GM19035 (cell line): ENCODE data around the gene BIRC3.
"Not testable (repeated sequence)": the region's sequence is repeated elsewhere in the genome, so short reads cannot be mapped to it uniquely, and the experiment has no call there.

Source experiments
- ATAC-seq: cut with Tn5 transposase; IDR thresholded peaks from one replicate; pipeline ENCODE4 v1.9.1; 2021; ENCODE audit not compliant: unreplicated experiment

The BIRC3 gene

GRCh38 chr11:102293873-102294601 lies 23.2 kb upstream of the BIRC3 start:
- ATAC-seq = peak; percentile 94

DNA sequence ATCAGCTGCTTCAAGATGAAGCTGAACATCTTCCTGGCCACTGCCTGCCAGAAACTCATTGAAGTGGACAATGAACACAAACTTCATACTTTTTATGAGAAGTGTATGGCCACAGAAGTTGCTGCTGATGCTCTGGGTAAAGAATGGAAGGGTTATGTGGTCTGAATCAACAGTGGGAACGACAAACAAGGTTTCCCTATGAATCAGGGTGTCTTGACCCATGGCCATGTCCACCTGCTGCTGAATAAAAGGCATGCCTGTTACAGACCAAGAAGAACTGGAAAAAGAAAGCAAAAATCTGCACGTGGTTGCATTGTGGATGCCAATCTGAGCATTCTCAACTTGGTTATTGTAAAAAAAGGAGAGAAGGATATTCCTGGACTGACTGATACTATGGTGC lies 22.2 kb upstream of the BIRC3 start:
- ATAC-seq = no peak

DNA sequence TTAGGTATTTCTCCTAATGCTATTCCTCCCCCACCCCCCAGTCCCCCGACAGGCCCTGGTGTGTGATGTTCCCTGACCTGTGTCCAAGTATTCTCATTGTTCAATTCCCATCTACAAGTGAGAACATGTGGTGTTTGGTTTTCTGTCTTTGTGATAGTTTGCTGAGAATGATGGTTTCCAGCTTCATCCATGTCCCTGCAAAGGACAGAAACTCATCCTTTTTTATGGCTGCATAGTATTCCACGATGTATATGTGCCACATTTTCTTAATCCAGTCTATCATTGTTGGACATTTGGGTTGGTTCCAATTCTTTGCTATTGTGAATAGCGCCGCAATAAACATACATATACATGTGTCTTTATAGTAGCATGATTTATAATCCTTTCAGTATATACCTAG lies 20.5 kb upstream of the BIRC3 start:
- not testable (repeated sequence) for ATAC-seq

DNA sequence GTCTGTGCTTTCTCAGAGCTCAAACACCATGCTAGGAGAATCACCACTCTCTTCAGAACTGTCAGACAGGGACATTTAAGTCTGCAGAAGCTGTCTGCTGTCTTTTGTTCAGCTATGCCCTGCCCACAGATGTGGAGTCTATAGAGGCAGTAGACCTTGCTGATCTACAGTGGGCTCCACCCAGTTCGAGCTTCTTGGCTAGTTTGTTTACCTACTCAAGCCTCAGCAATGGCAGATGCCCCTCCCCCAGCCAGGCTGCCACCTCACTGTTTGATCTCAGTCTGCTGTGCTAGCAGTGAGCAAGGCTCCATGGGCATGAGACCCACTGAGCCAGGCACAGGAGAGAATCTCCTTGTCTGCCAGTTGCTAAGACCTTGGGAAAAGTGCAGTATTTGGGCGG lies 16.4 kb upstream of the BIRC3 start:
- ATAC-seq = not testable (repeated sequence)

- no peak for ATAC-seq
Measured at GRCh38 chr11:102302241-102302640, 15.0 kb upstream of the BIRC3 start.

GRCh38 chr11:102304686-102305085 lies 12.6 kb upstream of the BIRC3 start:
- ATAC-seq = no peak

DNA sequence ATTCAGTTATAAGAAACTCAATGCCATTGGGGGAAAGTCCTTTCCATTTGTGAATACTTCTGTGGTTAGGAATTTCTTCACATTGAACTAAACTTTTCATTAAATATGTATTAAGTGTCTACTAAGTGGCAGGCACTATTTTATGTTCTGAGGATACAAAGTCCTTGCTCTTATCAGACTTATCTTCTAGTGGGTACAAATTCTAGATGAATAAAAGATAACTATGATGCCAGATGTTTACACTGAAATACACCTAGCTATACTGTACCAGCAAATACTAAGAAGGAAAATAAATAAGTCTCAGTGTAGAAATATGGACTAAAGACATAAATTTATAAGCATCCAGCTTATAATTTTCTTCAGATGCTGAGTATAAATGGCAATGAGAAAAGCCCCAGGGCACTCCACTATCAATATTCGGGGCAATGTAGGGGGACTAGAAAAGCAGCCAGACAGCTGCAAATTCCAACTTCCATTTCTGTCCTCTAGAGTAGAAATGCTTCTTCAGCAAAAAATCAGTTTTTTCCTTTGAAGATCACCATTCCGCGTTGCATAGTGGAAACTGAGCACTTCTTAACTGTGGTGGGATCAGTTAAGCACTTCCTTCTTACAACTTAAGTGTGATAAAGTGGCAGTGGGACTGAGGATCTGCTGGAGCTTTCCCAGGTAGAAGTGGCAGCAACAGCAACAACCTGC lies 11.8 kb upstream of the BIRC3 start:
- no peak for ATAC-seq

DNA sequence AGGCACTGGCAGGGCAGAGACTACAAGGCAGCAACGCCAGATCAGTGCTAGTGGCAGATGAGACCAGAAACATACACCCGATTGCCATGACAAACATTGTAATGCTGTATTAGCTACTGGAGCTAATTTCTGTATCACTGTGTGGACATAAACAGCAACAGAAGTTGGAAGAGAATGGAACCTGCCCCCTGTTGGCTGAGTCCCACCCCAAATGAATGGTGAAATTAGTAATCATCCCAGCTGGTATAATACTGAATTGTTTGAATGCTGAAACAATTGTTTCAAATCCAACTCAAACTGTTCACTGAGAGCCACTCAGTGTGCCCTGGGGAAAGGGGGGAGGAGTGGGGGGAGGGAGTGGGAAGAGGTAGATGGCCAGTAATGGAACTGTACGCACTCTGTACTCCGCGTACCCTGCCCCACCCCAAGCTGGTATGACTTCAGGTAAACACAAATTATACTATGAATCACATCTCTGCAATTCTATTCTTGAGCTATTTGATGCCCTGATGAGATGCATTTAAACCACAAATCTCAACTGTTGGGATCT lies 11.2 kb upstream of the BIRC3 start:
- ATAC-seq = no peak

DNA sequence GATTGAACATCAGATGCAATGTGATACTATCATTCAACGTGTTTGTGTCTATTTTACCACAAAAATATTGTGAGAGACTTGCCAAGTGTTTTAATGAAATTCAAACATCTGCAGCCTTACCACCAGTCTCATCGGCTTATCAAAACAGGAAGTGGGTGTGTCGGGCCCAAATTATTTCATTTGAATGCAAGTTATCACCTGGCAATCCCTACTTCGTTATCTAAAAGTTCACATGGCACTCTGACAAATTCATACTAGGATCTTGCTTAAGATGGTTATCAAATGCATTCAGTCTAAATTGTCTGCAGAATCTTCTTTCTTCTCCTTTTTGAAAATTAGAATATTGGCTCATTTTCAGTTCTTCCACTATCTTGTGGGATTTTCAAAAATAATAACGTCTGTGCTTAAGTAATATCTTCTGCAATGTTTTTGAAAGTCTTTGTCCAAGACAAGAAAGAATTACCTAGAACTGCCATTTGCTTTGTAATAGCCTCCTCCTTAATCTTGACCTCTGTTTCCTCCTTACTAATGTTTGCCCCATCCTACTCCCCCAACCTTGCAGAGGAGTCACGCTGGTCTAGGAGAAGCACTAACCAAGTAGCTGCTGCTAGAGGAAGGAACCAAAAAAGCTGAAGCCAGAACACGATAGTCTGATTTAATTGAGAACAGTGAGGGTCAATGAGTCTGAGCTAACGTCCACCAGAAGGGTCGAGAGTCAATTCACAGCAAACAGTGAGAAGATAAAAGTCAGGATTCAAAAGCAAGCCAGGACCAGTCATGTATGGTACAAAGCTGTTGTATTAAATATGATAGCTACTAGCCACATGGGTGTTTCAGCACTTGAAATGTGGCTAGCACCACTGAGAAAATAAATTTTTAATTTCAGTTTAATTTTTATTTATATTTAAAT lies 10.2 kb upstream of the BIRC3 start:
- ATAC-seq = no peak

- no peak for ATAC-seq
Measured at GRCh38 chr11:102307727-102308038, 9.6 kb upstream of the BIRC3 start.

GRCh38 chr11:102309621-102310541 lies 7.4 kb upstream of the BIRC3 start:
- no peak for ATAC-seq

DNA sequence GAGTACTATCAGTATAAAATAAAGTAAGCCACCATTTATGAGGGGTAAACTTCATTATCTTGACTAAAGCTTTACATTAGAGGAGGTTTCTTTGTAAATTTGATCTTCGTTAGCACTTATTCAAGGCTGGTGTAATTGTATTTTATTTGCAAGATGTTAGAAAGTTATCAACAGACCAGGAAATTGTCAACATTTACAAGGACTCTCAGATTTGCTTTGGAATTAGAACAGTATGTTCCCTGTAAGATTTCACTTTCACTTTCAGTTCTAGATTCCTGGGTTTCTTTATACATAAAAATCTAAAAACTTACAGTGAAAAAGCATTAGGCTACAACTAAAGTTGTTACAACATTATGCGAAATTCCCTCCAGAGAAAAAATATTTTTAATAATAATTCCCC lies 4.6 kb upstream of the BIRC3 start:
- ATAC-seq = no peak

GRCh38 chr11:102313238-102313940 lies 3.9 kb upstream of the BIRC3 start:
- ATAC-seq = no peak

GRCh38 chr11:102314784-102315183 lies 2.5 kb upstream of the BIRC3 start:
- ATAC-seq = no peak

DNA sequence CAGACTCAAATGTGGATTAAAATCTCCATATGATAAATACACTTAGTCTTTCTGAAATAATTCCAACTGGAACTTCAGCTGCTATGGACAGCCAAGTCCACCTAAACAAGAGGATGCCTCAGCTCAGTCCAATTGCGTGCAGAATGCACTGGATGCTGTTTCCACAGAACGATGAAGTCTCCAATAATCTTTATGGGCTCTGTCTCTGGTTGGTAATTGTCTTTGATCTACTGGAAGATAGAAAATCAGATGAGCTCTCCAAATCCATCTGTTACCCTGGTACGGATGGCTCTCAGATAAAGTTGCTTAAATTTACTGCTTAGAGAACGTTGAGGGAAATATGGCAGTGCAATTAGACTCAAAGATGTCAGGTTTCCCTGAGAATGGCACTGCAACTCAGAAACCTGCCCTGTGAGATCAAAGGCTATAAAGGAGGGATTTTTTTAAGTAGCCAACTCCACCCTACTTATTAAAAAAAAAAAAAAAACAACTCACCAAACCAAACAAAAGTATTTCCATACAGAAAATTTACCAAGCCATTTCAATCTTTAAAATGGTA lies 859 bp upstream of the BIRC3 start:
- no peak for ATAC-seq

DNA sequence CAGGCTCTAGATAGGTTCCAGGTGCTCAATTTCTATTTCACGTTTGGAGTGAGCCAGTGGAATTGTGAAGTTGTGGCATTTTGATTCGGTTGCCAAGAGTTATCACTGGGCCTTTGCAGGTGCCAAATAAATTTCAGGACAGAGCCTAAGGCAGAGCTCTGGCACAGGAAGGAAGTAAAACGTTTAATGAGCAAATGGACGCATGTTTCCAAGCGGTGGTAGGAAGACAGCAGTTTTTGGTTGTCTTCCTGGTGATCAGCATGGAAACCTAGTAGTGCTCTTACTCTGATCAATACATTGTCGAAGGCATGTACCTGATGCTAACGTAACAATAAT lies 452 bp downstream of the BIRC3 start:
- no peak for ATAC-seq

GRCh38 chr11:102318469-102318868 lies 1.2 kb downstream of the BIRC3 start:
- no peak for ATAC-seq

GRCh38 chr11:102319544-102319943 lies 2.3 kb downstream of the BIRC3 start:
- ATAC-seq = no peak

DNA sequence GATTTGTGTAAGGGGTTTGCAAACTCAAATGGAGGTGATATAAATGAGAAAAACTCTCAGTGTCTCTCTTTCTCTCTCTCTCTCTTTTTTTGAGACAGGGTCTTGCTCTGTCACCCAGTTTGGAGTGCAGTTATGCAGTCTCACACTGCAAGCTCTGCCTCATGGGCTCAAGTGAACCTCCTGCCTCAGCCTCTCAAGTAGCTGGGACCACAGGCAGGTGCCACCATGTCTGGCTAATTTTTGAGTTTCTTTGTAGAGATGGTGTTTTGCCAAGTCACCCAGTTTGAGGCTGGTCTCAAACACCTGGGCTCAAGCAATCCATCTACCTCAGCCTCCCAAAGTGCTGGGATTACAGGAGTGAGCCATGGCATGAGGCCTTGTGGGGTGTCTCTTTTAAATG lies 2.9 kb downstream of the BIRC3 start:
- no peak for ATAC-seq

DNA sequence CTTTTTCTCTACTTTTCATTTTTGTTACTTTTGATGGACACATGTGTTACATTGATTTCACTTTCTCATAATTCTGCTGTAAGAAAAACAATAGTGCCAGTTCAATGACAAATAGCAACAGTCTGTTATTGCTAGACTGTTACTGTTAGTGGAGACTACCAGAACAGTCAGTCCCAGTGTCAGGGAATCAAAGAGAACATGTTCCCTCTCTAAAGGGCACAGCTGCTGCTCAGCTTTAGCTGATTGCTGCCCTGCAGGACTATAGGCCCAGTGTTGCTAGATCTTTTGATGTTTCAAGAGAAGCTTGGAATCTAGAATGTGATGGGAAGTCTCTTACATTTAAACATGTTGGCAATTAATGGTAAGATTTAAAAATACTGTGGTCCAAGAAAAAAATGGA lies 3.4 kb downstream of the BIRC3 start:
- ATAC-seq = no peak
